Activated effector memory CD4-positive, alpha-beta T cell treated with anti-CD3 and anti-CD28 coated beads, Interleukin-2, amount 50 U/mL, for 16 hours (primary cell): ENCODE data around the gene SCARF2.
A peak's percentile ranks its signal among the peaks of the same experiment; 100 is the strongest.

Experiments used
- DNase-seq: peaks from one replicate; pipeline ENCODE4 v3.0.0-alpha.2; 2020

SCARF2 gene

GRCh38 chr22:20439928-20440575, 2.4 kb upstream of the SCARF2 start:
- peak; percentile 57 for DNase-seq

- peak; percentile 33 for DNase-seq
These were observed 1.9 kb upstream of the SCARF2 start for GRCh38 chr22:20439556-20439927.

GRCh38 chr22:20438678-20439492, 1.3 kb upstream of the SCARF2 start:
- DNase-seq, result peak; percentile 60

- no peak for DNase-seq
These were observed 727 bp upstream of the SCARF2 start for GRCh38 chr22:20438427-20438677.

- peak; percentile 61 for DNase-seq
These were observed 635 bp downstream of the SCARF2 start for GRCh38 chr22:20436768-20437612.

GRCh38 chr22:20436307-20436767, 1.3 kb downstream of the SCARF2 start:
- no peak for DNase-seq

GRCh38 chr22:20435436-20436306, 2.0 kb downstream of the SCARF2 start:
- DNase-seq, result no peak

- DNase-seq, result no peak
These were observed 2.9 kb downstream of the SCARF2 start for GRCh38 chr22:20434773-20435172.

GRCh38 chr22:20434264-20434751, 3.3 kb downstream of the SCARF2 start:
- no peak for DNase-seq

- no peak for DNase-seq
These were observed 3.9 kb downstream of the SCARF2 start for GRCh38 chr22:20433686-20434241.

- no peak for DNase-seq
These were observed 4.4 kb downstream of the SCARF2 start for GRCh38 chr22:20433191-20433590.

- DNase-seq, result no peak
These were observed 5.4 kb downstream of the SCARF2 start for GRCh38 chr22:20432244-20432686.

- DNase-seq, result no peak
These were observed 6.0 kb downstream of the SCARF2 start for GRCh38 chr22:20431511-20432192.

- peak; percentile 86 for DNase-seq
These were observed 6.7 kb downstream of the SCARF2 start for GRCh38 chr22:20430720-20431510.

- peak; percentile 71 for DNase-seq
These were observed 7.4 kb downstream of the SCARF2 start for GRCh38 chr22:20430101-20430719.

GRCh38 chr22:20429254-20430100, 8.1 kb downstream of the SCARF2 start:
- DNase-seq, result peak; percentile 93

- peak; percentile 28 for DNase-seq
These were observed 8.9 kb downstream of the SCARF2 start for GRCh38 chr22:20428496-20429253.

- DNase-seq, result no peak
These were observed 9.6 kb downstream of the SCARF2 start for GRCh38 chr22:20427945-20428417.
